Measurements from ENCODE around the gene KCTD13. TPM values are rescaled to one million over a fixed set of nuclear protein-coding genes. Genes with fewer than 3 reads are reported as not detected.

KCTD13 gene
- total RNA-seq, 1 experiment from 2014 or later, result 32.4 TPM

GRCh38 chr16:29922986-29923501, 3.0 kb downstream of the KCTD13 start:
- DNase-seq (ENCODE audit: low spot score), result no peak
- no peak overlapping the region for H3K27ac ChIP-seq (ENCODE audit: low read depth, low read length, poor library complexity, severe bottlenecking)
- no peak for TF ChIP-seq EZH2 (IDR thresholded peaks at IDR 0.05; ENCODE audit: borderline replicate concordance, low read depth, low read length, poor library complexity, severe bottlenecking)
- no peak for TF ChIP-seq CTCF (conservative IDR thresholded peaks at IDR 0.05; ENCODE audit: low read depth, low read length)
- intact Hi-C loops (cut with micrococcal nuclease; ENCODE audit: unreplicated experiment), result no loop called here
- peaks cover 13% of the 10 kb centered on the region for H3K36me3 ChIP-seq (ENCODE audit: insufficient read depth, low read length, poor library complexity, severe bottlenecking)
- no TSS peak for BruUV-seq (replicated peaks)
- peaks cover 15% of the 10 kb centered on the region for H3K4me1 ChIP-seq (ENCODE audit: insufficient read depth, low read length, poor library complexity, severe bottlenecking)
- H3K4me3 ChIP-seq (ENCODE audit: low read depth, low read length, poor library complexity, severe bottlenecking), result no peak overlapping the region
- CTCF ChIA-PET, result no interaction called here
- POLR2A ChIA-PET (ENCODE audit: low non-redundant PET), result no interaction called here
- no peaks in the 10 kb centered on the region for H3K27me3 ChIP-seq (replicated peaks; ENCODE audit: insufficient read depth, low read depth, low read length, poor library complexity)
- H3K9me3 ChIP-seq (ENCODE audit: low read depth, low read length, poor library complexity, severe bottlenecking), result no peaks in the 10 kb centered on the region

GRCh38 chr16:29922326-29922725, 3.7 kb downstream of the KCTD13 start:
- Histone ChIP-seq H3K27ac (ENCODE audit: low read depth, low read length, poor library complexity, severe bottlenecking) (no peak overlapping the region), H3K9me3 (ENCODE audit: low read depth, low read length, poor library complexity, severe bottlenecking) (no peaks in the 10 kb centered on the region), H3K36me3 (ENCODE audit: insufficient read depth, low read length, poor library complexity, severe bottlenecking) (peaks cover 13% of the 10 kb centered on the region), H3K4me1 (ENCODE audit: insufficient read depth, low read length, poor library complexity, severe bottlenecking) (peaks cover 15% of the 10 kb centered on the region), H3K27me3 (replicated peaks; ENCODE audit: insufficient read depth, low read depth, low read length, poor library complexity) (no peaks in the 10 kb centered on the region), H3K4me3 (ENCODE audit: low read depth, low read length, poor library complexity, severe bottlenecking) (no peak overlapping the region)
- intact Hi-C loops (cut with micrococcal nuclease; ENCODE audit: unreplicated experiment), result no loop called here
- CTCF ChIA-PET, result no interaction called here
- TF ChIP-seq EZH2 (IDR thresholded peaks at IDR 0.05; ENCODE audit: borderline replicate concordance, low read depth, low read length, poor library complexity, severe bottlenecking), result no peak
- no peak for TF ChIP-seq CTCF (conservative IDR thresholded peaks at IDR 0.05; ENCODE audit: low read depth, low read length)
- DNase-seq (ENCODE audit: low spot score), result no peak
- BruUV-seq (replicated peaks), result no TSS peak
- POLR2A ChIA-PET (ENCODE audit: low non-redundant PET), result no interaction called here

- BruUV-seq (replicated peaks), result no TSS peak
- Histone ChIP-seq H3K27ac (ENCODE audit: low read depth, low read length, poor library complexity, severe bottlenecking) (no peak overlapping the region), H3K4me3 (ENCODE audit: low read depth, low read length, poor library complexity, severe bottlenecking) (no peak overlapping the region), H3K27me3 (replicated peaks; ENCODE audit: insufficient read depth, low read depth, low read length, poor library complexity) (no peaks in the 10 kb centered on the region), H3K36me3 (ENCODE audit: insufficient read depth, low read length, poor library complexity, severe bottlenecking) (peaks cover 13% of the 10 kb centered on the region), H3K9me3 (ENCODE audit: low read depth, low read length, poor library complexity, severe bottlenecking) (no peaks in the 10 kb centered on the region), H3K4me1 (ENCODE audit: insufficient read depth, low read length, poor library complexity, severe bottlenecking) (peaks cover 5% of the 10 kb centered on the region)
- POLR2A ChIA-PET (ENCODE audit: low non-redundant PET), result no interaction called here
- CTCF ChIA-PET, result no interaction called here
- intact Hi-C loops (cut with micrococcal nuclease; ENCODE audit: unreplicated experiment), result no loop called here
- no peak for DNase-seq (ENCODE audit: low spot score)
- TF ChIP-seq EZH2 (IDR thresholded peaks at IDR 0.05; ENCODE audit: borderline replicate concordance, low read depth, low read length, poor library complexity, severe bottlenecking), result no peak
- no peak for TF ChIP-seq CTCF (conservative IDR thresholded peaks at IDR 0.05; ENCODE audit: low read depth, low read length)
Measured at GRCh38 chr16:29921034-29921385, 5.0 kb downstream of the KCTD13 start.

Measured in A673 (cell line).